Measurements from ENCODE around the gene CHMP1B.
"Not testable (repeated sequence)": the region's sequence is repeated elsewhere in the genome, so short reads cannot be mapped to it uniquely, and the experiment has no call there.

The CHMP1B gene

DNA sequence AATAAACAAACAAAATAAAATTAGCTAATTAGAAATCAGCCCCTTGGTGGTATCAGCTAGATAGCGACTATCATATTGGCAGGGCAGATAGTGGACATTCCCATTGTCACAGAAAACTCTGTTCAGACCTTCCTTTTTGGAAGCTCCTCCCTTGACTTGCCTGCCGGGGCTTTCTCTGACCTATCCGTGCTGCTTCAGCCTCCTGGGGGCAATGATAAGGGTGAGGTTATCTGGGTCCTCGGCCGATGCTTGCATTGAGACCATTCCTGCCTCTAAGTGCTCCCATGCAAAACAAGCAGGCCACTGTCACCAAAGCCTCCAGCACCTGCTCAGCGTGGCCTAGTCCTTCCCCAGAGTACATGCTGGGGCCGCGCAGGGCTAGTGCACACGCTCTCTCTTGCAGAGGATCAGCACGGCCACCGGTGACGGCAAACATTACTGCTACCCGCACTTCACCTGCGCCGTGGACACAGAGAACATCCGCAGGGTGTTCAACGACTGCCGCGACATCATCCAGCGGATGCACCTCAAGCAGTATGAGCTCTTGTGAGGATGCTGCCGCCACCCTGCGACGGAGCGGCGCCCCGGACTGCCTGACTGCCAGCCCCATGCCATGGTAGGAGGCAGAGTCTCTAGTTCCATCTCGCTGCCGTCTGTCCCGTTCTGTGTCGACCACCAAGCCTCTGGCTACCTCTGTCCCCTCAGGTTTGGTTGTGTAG is 29.5 kb downstream of the CHMP1B start:
- Histone ChIP-seq H3K27ac (ENCODE audit: low read depth, low read length) (no peak overlapping the region), H3K36me3 (ENCODE audit: control insufficient read depth, insufficient read depth, low read length) (peaks cover 17% of the 10 kb centered on the region), H3K4me3 (ENCODE audit: low read length) (no peak overlapping the region), H3K27me3 (ENCODE audit: control insufficient read depth, insufficient read depth, low read length) (no peaks in the 10 kb centered on the region), H3K9ac (ENCODE audit: low read length) (no peak overlapping the region), H3K4me1 (ENCODE audit: control insufficient read depth, insufficient read depth, low read length) (no peaks in the 10 kb centered on the region)

- H3K27ac ChIP-seq (ENCODE audit: low read depth, low read length), result no peak overlapping the region
- no peaks in the 10 kb centered on the region for H3K4me1 ChIP-seq (ENCODE audit: control insufficient read depth, insufficient read depth, low read length)
- H3K4me3 ChIP-seq (ENCODE audit: low read length), result no peak overlapping the region
- no peak overlapping the region for H3K9ac ChIP-seq (ENCODE audit: low read length)
- no peaks in the 10 kb centered on the region for H3K27me3 ChIP-seq (ENCODE audit: control insufficient read depth, insufficient read depth, low read length)
- peaks cover 27% of the 10 kb centered on the region for H3K36me3 ChIP-seq (ENCODE audit: control insufficient read depth, insufficient read depth, low read length)
Measured at GRCh38 chr18:11882636-11883035, 31.4 kb downstream of the CHMP1B start.

- peaks cover 27% of the 10 kb centered on the region for H3K36me3 ChIP-seq (ENCODE audit: control insufficient read depth, insufficient read depth, low read length)
- no peak overlapping the region for H3K4me3 ChIP-seq (ENCODE audit: low read length)
- no peak overlapping the region for H3K27ac ChIP-seq (ENCODE audit: low read depth, low read length)
- H3K4me1 ChIP-seq (ENCODE audit: control insufficient read depth, insufficient read depth, low read length), result no peaks in the 10 kb centered on the region
- no peak overlapping the region for H3K9ac ChIP-seq (ENCODE audit: low read length)
- no peaks in the 10 kb centered on the region for H3K27me3 ChIP-seq (ENCODE audit: control insufficient read depth, insufficient read depth, low read length)
Measured at GRCh38 chr18:11883153-11883552, 31.9 kb downstream of the CHMP1B start.

DNA sequence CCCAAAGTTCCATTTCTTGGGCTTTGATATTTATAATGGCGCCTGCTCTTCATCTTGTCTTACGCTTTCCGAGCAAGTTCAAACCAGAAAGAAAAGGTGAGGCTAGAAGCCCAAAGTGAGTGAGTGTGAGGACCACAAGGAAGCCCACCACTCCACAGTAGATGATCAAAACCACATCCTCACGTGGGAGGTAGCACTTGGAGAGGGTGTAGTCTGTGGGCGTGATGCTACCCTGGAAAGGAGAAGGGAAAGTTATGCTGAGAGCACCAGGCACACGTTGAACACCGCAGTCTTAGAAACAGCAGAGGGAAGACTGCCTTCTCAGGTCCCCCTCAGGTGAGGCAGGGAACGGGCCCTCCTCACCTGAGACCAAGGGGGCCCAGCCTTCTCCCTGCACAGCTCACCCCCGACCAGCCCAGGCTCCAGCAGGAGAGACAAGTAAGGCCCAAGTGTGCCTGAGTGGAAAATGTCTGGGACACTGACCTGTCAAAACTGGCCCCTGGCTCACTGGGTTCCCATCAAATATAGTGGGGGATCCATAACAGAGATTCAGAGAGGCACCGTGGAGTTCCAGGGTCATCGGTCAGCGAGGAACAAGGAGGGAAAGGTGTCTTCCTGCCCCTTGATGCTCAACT is 33.3 kb downstream of the CHMP1B start:
- peaks cover 37% of the 10 kb centered on the region for H3K36me3 ChIP-seq (ENCODE audit: control insufficient read depth, insufficient read depth, low read length)
- H3K4me1 ChIP-seq (ENCODE audit: control insufficient read depth, insufficient read depth, low read length), result no peaks in the 10 kb centered on the region
- no peak overlapping the region for H3K9ac ChIP-seq (ENCODE audit: low read length)
- H3K4me3 ChIP-seq (ENCODE audit: low read length), result no peak overlapping the region
- H3K27me3 ChIP-seq (ENCODE audit: control insufficient read depth, insufficient read depth, low read length), result no peaks in the 10 kb centered on the region
- no peak overlapping the region for H3K27ac ChIP-seq (ENCODE audit: low read depth, low read length)

DNA sequence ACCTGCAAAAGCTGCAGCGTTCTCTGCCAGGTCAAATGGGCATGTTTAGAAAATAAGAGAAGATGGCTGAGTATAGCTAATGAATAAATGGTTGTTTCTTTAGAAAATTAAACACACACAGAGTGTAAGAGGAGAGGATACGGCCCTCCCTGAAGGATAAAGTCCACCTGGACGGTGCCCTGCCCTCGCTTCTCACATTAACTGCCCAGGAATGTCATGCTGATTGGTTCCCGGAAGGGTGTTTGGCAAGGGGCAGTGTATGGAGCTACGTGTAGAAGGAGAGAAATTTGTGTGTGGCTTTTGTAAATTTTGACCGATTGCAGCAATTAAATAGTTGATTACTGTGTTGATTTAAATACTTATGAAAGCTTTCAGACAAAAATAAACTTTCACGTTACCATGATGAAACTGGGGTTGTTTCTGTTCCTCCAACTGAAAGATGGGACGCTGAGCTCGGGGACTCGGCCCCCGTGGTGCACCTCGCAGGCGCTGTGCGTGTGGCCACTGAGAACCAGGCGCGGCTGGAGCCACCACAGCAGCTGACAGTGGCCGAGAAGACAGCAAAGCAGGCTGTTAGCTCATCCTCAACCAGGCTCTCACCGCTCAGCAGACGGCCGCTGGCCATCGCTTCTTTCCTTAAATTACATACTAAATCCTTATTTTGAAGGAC is 34.2 kb downstream of the CHMP1B start:
- Histone ChIP-seq H3K4me3 (ENCODE audit: low read length) (no peak overlapping the region), H3K36me3 (ENCODE audit: control insufficient read depth, insufficient read depth, low read length) (peaks cover 37% of the 10 kb centered on the region), H3K9ac (ENCODE audit: low read length) (no peak overlapping the region), H3K4me1 (ENCODE audit: control insufficient read depth, insufficient read depth, low read length) (no peaks in the 10 kb centered on the region), H3K27ac (ENCODE audit: low read depth, low read length) (no peak overlapping the region), H3K27me3 (ENCODE audit: control insufficient read depth, insufficient read depth, low read length) (no peaks in the 10 kb centered on the region)

GRCh38 chr18:11886577-11887110 is 35.4 kb downstream of the CHMP1B start:
- no peaks in the 10 kb centered on the region for H3K27me3 ChIP-seq (ENCODE audit: control insufficient read depth, insufficient read depth, low read length)
- H3K9ac ChIP-seq (ENCODE audit: low read length), result no peak overlapping the region
- no peak overlapping the region for H3K4me3 ChIP-seq (ENCODE audit: low read length)
- peaks cover 31% of the 10 kb centered on the region for H3K36me3 ChIP-seq (ENCODE audit: control insufficient read depth, insufficient read depth, low read length)
- H3K4me1 ChIP-seq (ENCODE audit: control insufficient read depth, insufficient read depth, low read length), result no peaks in the 10 kb centered on the region
- no peak overlapping the region for H3K27ac ChIP-seq (ENCODE audit: low read depth, low read length)

DNA sequence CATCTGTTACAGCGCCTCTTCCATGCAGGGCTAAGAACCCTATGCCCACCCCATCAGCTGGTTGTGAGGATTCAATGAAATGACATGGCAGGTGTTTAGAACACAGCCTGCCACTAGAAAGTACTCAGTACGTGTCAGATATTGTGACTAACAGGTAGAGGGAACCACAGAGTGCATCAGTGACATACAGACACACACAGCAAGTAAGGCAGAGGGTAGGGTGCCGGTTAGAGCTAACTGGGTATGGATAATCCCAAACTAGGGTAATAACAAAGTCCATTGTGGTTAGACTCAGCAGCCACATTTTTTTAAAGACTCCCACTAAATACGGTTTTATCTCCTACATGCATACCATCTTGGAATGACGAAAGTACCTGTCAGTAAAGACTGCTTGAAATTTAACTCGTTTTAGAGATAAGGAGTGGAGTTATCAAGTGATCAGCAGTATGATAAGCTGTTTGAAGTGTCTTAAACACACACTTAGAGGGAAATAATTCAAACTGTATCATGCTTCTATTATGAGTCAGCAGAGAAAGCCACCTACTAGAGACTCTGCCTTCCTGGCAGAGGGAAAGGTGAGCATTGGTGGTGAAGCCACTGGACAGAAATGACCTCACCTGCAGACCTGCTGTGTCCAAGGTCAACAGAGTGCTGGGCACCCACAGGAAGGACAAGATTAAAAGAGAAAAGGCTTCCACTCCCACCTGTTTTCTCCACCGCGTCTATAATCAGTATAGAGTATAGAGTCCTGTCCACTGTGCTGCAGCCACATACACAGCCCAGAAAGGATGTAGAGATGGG is 36.3 kb downstream of the CHMP1B start:
- H3K36me3 ChIP-seq (ENCODE audit: control insufficient read depth, insufficient read depth, low read length), result peaks cover 29% of the 10 kb centered on the region

GRCh38 chr18:11888726-11889125 is 37.5 kb downstream of the CHMP1B start:
- Histone ChIP-seq H3K27ac (ENCODE audit: low read depth, low read length) (no peak overlapping the region), H3K9ac (ENCODE audit: low read length) (no peak overlapping the region), H3K4me3 (ENCODE audit: low read length) (no peak overlapping the region), H3K4me1 (ENCODE audit: control insufficient read depth, insufficient read depth, low read length) (no peaks in the 10 kb centered on the region), H3K36me3 (ENCODE audit: control insufficient read depth, insufficient read depth, low read length) (peaks cover 34% of the 10 kb centered on the region), H3K27me3 (ENCODE audit: control insufficient read depth, insufficient read depth, low read length) (no peaks in the 10 kb centered on the region)

More for the DNA sequence above, 36.3 kb downstream of the CHMP1B start:
- Histone ChIP-seq H3K4me3 (ENCODE audit: low read length) (no peak overlapping the region), H3K9ac (ENCODE audit: low read length) (no peak overlapping the region), H3K27me3 (ENCODE audit: control insufficient read depth, insufficient read depth, low read length) (no peaks in the 10 kb centered on the region), H3K4me1 (ENCODE audit: control insufficient read depth, insufficient read depth, low read length) (no peaks in the 10 kb centered on the region), H3K27ac (ENCODE audit: low read depth, low read length) (no peak overlapping the region)

GRCh38 chr18:11889284-11889683 is 38.1 kb downstream of the CHMP1B start:
- Histone ChIP-seq H3K4me1 (ENCODE audit: control insufficient read depth, insufficient read depth, low read length) (no peaks in the 10 kb centered on the region), H3K36me3 (ENCODE audit: control insufficient read depth, insufficient read depth, low read length) (peaks cover 34% of the 10 kb centered on the region), H3K27me3 (ENCODE audit: control insufficient read depth, insufficient read depth, low read length) (no peaks in the 10 kb centered on the region), H3K4me3 (ENCODE audit: low read length) (no peak overlapping the region), H3K27ac (ENCODE audit: low read depth, low read length) (no peak overlapping the region), H3K9ac (ENCODE audit: low read length) (no peak overlapping the region)

- H3K9ac ChIP-seq (ENCODE audit: low read length), result no peak overlapping the region
- H3K27me3 ChIP-seq (ENCODE audit: control insufficient read depth, insufficient read depth, low read length), result no peaks in the 10 kb centered on the region
- no peak overlapping the region for H3K27ac ChIP-seq (ENCODE audit: low read depth, low read length)
- H3K36me3 ChIP-seq (ENCODE audit: control insufficient read depth, insufficient read depth, low read length), result peaks cover 22% of the 10 kb centered on the region
- H3K4me3 ChIP-seq (ENCODE audit: low read length), result no peak overlapping the region
- H3K4me1 ChIP-seq (ENCODE audit: control insufficient read depth, insufficient read depth, low read length), result no peaks in the 10 kb centered on the region
Measured at GRCh38 chr18:11891737-11892136, 40.5 kb downstream of the CHMP1B start.

- H3K27ac ChIP-seq (ENCODE audit: low read depth, low read length); H3K9ac ChIP-seq (ENCODE audit: low read length); H3K4me3 ChIP-seq (ENCODE audit: low read length); H3K4me1 ChIP-seq (ENCODE audit: control insufficient read depth, insufficient read depth, low read length); H3K27me3 ChIP-seq (ENCODE audit: control insufficient read depth, insufficient read depth, low read length): not testable (repeated sequence)
- peaks cover 18% of the 10 kb centered on the region for H3K36me3 ChIP-seq (ENCODE audit: control insufficient read depth, insufficient read depth, low read length)
Measured at GRCh38 chr18:11892438-11892837, 41.2 kb downstream of the CHMP1B start.

DNA sequence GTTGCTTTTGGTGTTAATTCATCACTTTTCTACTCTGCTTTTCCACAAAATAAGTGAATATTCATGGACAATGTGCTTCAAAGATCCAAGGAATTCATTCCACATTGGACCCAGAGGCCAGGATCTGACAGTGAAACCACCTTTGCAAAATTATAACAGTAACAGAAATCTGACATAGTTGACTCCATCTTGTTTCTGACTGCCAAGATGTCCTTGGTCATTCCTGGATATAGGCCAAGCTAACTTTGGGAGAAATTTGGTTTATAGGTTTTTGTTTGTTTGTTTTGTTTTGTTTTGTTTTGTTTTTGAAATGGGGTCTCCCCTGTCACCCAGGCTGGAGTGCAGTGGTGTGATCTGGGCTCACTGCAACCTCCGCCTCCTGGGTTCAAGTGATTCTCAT is 46.6 kb downstream of the CHMP1B start:
- Histone ChIP-seq H3K27ac (ENCODE audit: low read depth, low read length) (no peak overlapping the region), H3K27me3 (ENCODE audit: control insufficient read depth, insufficient read depth, low read length) (no peaks in the 10 kb centered on the region), H3K36me3 (ENCODE audit: control insufficient read depth, insufficient read depth, low read length) (peaks cover 12% of the 10 kb centered on the region), H3K4me1 (ENCODE audit: control insufficient read depth, insufficient read depth, low read length) (no peaks in the 10 kb centered on the region), H3K4me3 (ENCODE audit: low read length) (no peak overlapping the region), H3K9ac (ENCODE audit: low read length) (no peak overlapping the region)
